Kidney (tissue), 14 donors: Measurements from ENCODE around the gene STK38. TPM values are rescaled to one million over a fixed set of nuclear protein-coding genes. Genes with fewer than 3 reads are reported as not detected.

Experiments used
- DNase-seq, 5 donors: peaks; one replicate each; pipeline ENCODE4 v3.0.0-alpha.2; 2013 to 2020
- FAIRE-seq: peaks from 2 replicates; lab custom pipeline; 2012; peaks lifted over from hg19 to GRCh38; lab: Jason Lieb, UNC
- H3K27ac ChIP-seq, 2 donors: one replicate each; pipeline ENCODE4 v1.7.0; 2013; ENCODE audit warnings: low read depth in 2 of 2, low read length in 2 of 2, inconsistent platforms in 1 of 2
- H3K27me3 ChIP-seq: one replicate; pipeline ENCODE4 v1.7.1; 2013; ENCODE audit warnings: low read length, inconsistent platforms; ENCODE audit not compliant: control insufficient read depth, insufficient read depth
- H3K36me3 ChIP-seq, 3 donors: one replicate each; pipeline versions ENCODE4 v1.7.0 to v1.7.1; 2013; ENCODE audit warnings: low read length in 3 of 3, control low read depth in 1 of 3, inconsistent platforms in 1 of 3; ENCODE audit not compliant: insufficient read depth in 3 of 3, control insufficient read depth in 2 of 3
- H3K4me1 ChIP-seq, 3 donors: one replicate each; pipeline versions ENCODE4 v1.7.0 to v1.7.1; 2013; ENCODE audit warnings: low read length in 3 of 3, inconsistent platforms in 1 of 3, low read depth in 1 of 3; ENCODE audit not compliant: control insufficient read depth in 2 of 3, insufficient read depth in 2 of 3
- H3K4me3 ChIP-seq, 3 donors: one replicate each; pipeline versions ENCODE4 v1.7.0 to v1.8.1; 2013; ENCODE audit warnings: low read length in 3 of 3, control low read depth in 1 of 3, inconsistent platforms in 1 of 3
- H3K9ac ChIP-seq, 3 donors: one replicate each; pipeline versions ENCODE4 v1.7.0 to v1.7.1; 2013; ENCODE audit warnings: low read length in 3 of 3, control low read depth in 1 of 3, inconsistent platforms in 1 of 3
- H3K9me3 ChIP-seq, 3 donors: one replicate each; pipeline versions ENCODE4 v1.7.0 to v1.7.1; 2013; ENCODE audit warnings: low read length in 3 of 3, control low read depth in 1 of 3, inconsistent platforms in 1 of 3; ENCODE audit not compliant: control insufficient read depth in 2 of 3, insufficient read depth in 1 of 3
- CTCF ChIP-seq: IDR thresholded peaks from 3 replicates; pipeline ENCODE4 v1.5.1; 2012; ENCODE audit warnings: mild to moderate bottlenecking, moderate library complexity, borderline replicate concordance; ENCODE audit not compliant: insufficient read depth; ENCODE audit errors: extremely low read depth
- intact Hi-C: fragments of 100-400 bp; cut with DNase I; formaldehyde crosslinking; loops from one replicate; pipeline ENCODE4 v1.11.1; 2022
- polyA plus RNA-seq: library from polyadenylated mRNA; stranded (reverse); fragments of 350-450 nt; fragmentation: Illumina TruSeq; extraction: RNeasy Lipid Tissue Mini Kit (QIAGEN cat#74804); gene quantifications from one replicate; pipeline ENCODE4 v1.2.3, GENCODE V29; 2014; ENCODE audit warnings: low read depth, low replicate concordance; ENCODE audit not compliant: insufficient read depth
- total RNA-seq: library from RNA; stranded (reverse); fragmentation: NEBNext Ultra II Directional; extraction: Animal tissue kit (Norgen Biotek cat#: 25700); gene quantifications from one replicate; pipeline ENCODE4 v1.2.1, GENCODE V29; 2021
- donor health status: control.
- donor health status: control.
- donor health status: control.
- donor health status: control.
- donor health status: control.
- donor health status: DM: yes; HTN: yes; CAD: no.
- donor health status: Normal renal cell carcinoma (clear cell type).

Gene STK38
- total and polyA plus RNA-seq, 2 donors from 2014 or later, result 21.3 to 30.4 TPM

GRCh38 chr6:36517408-36517807 lies 29.9 kb downstream of the STK38 start:
- Histone ChIP-seq H3K4me3 (no peak overlapping the region), H3K27me3 (no peaks in the 10 kb centered on the region), H3K9ac (no peak overlapping the region), H3K27ac (no peak overlapping the region), H3K36me3 (peaks cover 0 to 16% (median 10%) of the 10 kb centered on the region in 3 donors), H3K4me1 (peaks cover 0 to 23% (median 0%) of the 10 kb centered on the region in 3 donors), H3K9me3 (no peaks in the 10 kb centered on the region)
- FAIRE-seq, result no peak
- TF ChIP-seq CTCF, result no peak
- DNase-seq, result no peak
- intact Hi-C loops, result no loop called here

GRCh38 chr6:36516988-36517387 lies 30.3 kb downstream of the STK38 start:
- Histone ChIP-seq H3K36me3 (peaks cover 0 to 14% (median 7%) of the 10 kb centered on the region in 3 donors), H3K4me1 (peaks cover 0 to 23% (median 0%) of the 10 kb centered on the region in 3 donors), H3K9ac (no peak overlapping the region), H3K9me3 (no peaks in the 10 kb centered on the region), H3K27me3 (no peaks in the 10 kb centered on the region), H3K4me3 (no peak overlapping the region), H3K27ac (no peak overlapping the region)
- DNase-seq (no peak), FAIRE-seq (no peak)
- intact Hi-C loops, result no loop called here
- no peak for TF ChIP-seq CTCF

- Histone ChIP-seq H3K9me3 (no peaks in the 10 kb centered on the region), H3K4me3 (no peak overlapping the region), H3K36me3 (peaks cover 0 to 9% (median 4%) of the 10 kb centered on the region in 3 donors), H3K27me3 (no peaks in the 10 kb centered on the region), H3K9ac (no peak overlapping the region), H3K4me1 (peaks cover 0 to 23% (median 0%) of the 10 kb centered on the region in 3 donors), H3K27ac (no peak overlapping the region)
- TF ChIP-seq CTCF, result no peak
- intact Hi-C loops, result no loop called here
- DNase-seq (no peak), FAIRE-seq (no peak)
These were observed 30.7 kb downstream of the STK38 start for GRCh38 chr6:36516559-36516958.

- Histone ChIP-seq H3K4me1 (peaks cover 0 to 23% (median 0%) of the 10 kb centered on the region in 3 donors), H3K36me3 (peaks cover under 1 to 9% (median 4%) of the 10 kb centered on the region in 3 donors), H3K27ac (peak overlapping the region in 1 of 2 donors; percentile 51), H3K9me3 (no peaks in the 10 kb centered on the region), H3K4me3 (no peak overlapping the region), H3K9ac (no peak overlapping the region), H3K27me3 (no peaks in the 10 kb centered on the region)
- no peak for FAIRE-seq
- no peak for DNase-seq
- intact Hi-C loops, result no loop called here
- TF ChIP-seq CTCF, result no peak
These were observed 31.4 kb downstream of the STK38 start for GRCh38 chr6:36515844-36516243.
